Progenitor cell of endocrine pancreas (in vitro differentiated cells): ENCODE measurements around the gene PDS5A. TPM values are rescaled to one million over a fixed set of nuclear protein-coding genes. Genes with fewer than 3 reads are reported as not detected.

Experiments
- DNase-seq: peaks from one replicate; pipeline ENCODE4 v3.0.0; 2021; ENCODE audit warnings: low spot score; ENCODE audit not compliant: unreplicated experiment
- H3K27ac Mint-ChIP-seq: 2 replicates; pipeline ENCODE4 v1.8.0; 2021; ENCODE audit warnings: mild to moderate bottlenecking, moderate library complexity, mixed read lengths
- H3K27me3 Mint-ChIP-seq: 2 replicates; pipeline ENCODE4 v1.8.0; 2021; ENCODE audit warnings: mixed read lengths
- H3K36me3 Mint-ChIP-seq: 2 replicates; pipeline ENCODE4 v1.8.0; 2022; ENCODE audit warnings: mixed read lengths; ENCODE audit not compliant: insufficient read depth
- H3K4me1 Mint-ChIP-seq: 2 replicates; pipeline ENCODE4 v1.8.0; 2021; ENCODE audit warnings: low read depth, mixed read lengths
- H3K4me3 Mint-ChIP-seq: 2 replicates; pipeline ENCODE4 v1.8.0; 2021; ENCODE audit warnings: low read depth, mild to moderate bottlenecking, moderate library complexity, mixed read lengths
- H3K9me3 Mint-ChIP-seq: 2 replicates; pipeline ENCODE4 v1.8.0; 2021; ENCODE audit warnings: low read depth, mixed read lengths
- CTCF ChIP-seq: fragments of 200-600 bp; sonication (generic); IDR thresholded peaks from one replicate; pipeline ENCODE4 v1.5.0; 2021; ENCODE audit warnings: antibody characterized with exemption, mild to moderate bottlenecking; ENCODE audit not compliant: unreplicated experiment
- total RNA-seq: library from RNA; stranded (reverse); gene quantifications from 2 replicates; pipeline ENCODE4 v1.2.1, GENCODE V29; 2021

PDS5A gene
- total RNA-seq, 1 donor from 2014 or later, result 91.1 TPM

DNA sequence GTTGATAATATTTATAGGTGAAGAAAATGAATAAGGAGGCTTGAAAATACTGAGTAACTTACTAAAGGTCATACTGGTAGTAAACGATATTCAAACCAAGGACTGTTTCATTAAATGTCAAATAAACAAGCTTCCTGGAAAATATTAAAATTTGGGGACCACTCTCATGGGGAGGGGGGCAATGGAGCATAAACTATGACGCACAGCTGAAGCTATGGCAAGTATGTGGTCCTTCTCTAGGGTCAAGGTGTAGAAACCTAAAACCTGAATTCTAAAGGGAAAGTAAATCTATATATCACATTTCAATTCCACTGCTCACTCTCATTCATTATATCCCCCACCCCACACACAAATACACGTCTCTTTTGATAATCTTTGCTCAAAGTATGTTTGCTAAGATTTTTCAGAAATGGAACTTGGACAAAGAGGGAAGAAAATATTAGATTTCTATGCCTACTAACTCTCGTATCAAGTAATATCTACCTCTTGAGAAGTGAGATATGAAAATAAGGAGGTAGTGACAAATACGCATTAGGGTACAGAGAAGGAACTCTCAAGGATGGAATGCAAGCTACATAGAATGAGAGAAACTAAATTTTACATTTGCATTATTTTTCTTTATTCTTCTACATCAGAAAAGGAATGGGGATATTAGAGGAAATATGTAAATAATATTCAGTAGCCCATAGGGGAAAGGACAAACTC is 84.6 kb downstream of the PDS5A start:
- TF ChIP-seq CTCF, result no peak
- DNase-seq, result no peak
- Mint-ChIP-seq H3K4me1 (peaks cover 4% of the 10 kb centered on the region), H3K27ac (no peak overlapping the region), H3K4me3 (no peak overlapping the region), H3K36me3 (peaks cover 33% of the 10 kb centered on the region), H3K9me3 (no peaks in the 10 kb centered on the region), H3K27me3 (no peaks in the 10 kb centered on the region)

DNA sequence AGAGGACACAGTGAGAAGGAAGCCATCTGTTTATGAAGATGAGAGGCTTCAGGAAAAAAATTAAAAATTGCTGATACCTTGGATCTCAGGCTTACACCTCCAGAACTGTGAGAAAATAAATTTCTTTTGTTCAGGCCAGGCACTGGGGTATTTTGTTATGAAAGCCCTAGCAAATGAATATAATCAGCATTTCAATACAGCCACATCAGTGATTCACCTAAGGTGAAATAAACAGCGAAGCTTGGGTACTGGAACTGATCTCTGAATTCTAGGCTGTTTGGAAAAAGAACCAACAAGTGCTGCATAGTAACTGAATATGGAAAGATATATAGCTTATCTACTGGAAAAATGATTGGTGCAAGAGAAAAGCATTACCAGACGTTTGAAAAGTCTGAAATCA is 88.5 kb downstream of the PDS5A start:
- H3K4me3 Mint-ChIP-seq, result no peak overlapping the region
- no peak for DNase-seq
- H3K27ac Mint-ChIP-seq, result peak overlapping the region; percentile 14
- TF ChIP-seq CTCF, result no peak
- no peaks in the 10 kb centered on the region for H3K27me3 Mint-ChIP-seq
- H3K36me3 Mint-ChIP-seq, result peaks cover 41% of the 10 kb centered on the region
- no peaks in the 10 kb centered on the region for H3K9me3 Mint-ChIP-seq
- H3K4me1 Mint-ChIP-seq, result no peaks in the 10 kb centered on the region

GRCh38 chr4:39888541-39888940 is 89.2 kb downstream of the PDS5A start:
- Mint-ChIP-seq H3K27ac (no peak overlapping the region), H3K4me3 (no peak overlapping the region), H3K9me3 (no peaks in the 10 kb centered on the region), H3K27me3 (no peaks in the 10 kb centered on the region), H3K36me3 (peaks cover 42% of the 10 kb centered on the region), H3K4me1 (no peaks in the 10 kb centered on the region)
- no peak for TF ChIP-seq CTCF
- DNase-seq, result no peak

DNA sequence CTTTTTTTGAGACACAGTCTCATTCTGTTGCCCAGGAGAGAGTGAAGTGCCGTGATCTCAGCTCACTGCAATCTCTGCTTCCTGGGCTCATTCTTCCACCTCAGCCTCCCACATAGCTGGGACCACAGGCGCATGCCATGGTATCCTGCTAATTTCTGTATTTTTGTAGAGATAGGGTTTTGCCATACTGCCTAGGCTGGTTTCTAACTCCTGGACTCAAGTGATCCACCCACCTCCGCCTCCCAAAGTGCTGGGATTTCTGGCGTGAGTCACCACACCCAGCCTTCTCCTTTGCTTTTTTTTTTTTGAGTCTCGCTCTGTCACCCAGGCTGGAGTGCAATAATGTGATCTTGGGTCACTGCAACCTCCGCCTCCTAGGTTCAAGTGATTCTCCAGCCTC is 94.1 kb downstream of the PDS5A start:
- peak overlapping the region; percentile 65 for H3K27ac Mint-ChIP-seq
- no peak for DNase-seq
- peaks cover 40% of the 10 kb centered on the region for H3K36me3 Mint-ChIP-seq
- no peak overlapping the region for H3K4me3 Mint-ChIP-seq
- no peaks in the 10 kb centered on the region for H3K9me3 Mint-ChIP-seq
- no peaks in the 10 kb centered on the region for H3K27me3 Mint-ChIP-seq
- no peaks in the 10 kb centered on the region for H3K4me1 Mint-ChIP-seq
- TF ChIP-seq CTCF, result no peak

DNA sequence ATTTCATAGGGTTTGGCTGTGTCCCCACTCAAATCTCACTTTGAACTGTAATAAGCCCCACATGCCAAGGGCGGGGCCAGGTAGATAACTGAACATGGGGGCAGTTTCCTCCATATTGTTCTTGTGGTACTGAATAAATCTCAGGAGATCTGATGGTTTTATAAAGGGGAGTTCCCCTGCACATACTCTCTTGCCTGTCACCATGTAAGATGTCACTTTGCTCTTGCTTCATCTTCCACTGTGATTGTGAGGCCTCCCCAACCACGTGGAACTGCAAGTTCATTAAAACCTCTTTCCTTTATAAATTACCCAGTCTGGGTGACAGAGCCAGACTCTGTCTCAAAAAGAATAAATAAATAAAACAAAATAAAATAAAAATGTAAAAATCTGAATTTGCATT is 95.9 kb downstream of the PDS5A start:
- Mint-ChIP-seq H3K27ac (no peak overlapping the region), H3K36me3 (peaks cover 29% of the 10 kb centered on the region), H3K27me3 (no peaks in the 10 kb centered on the region), H3K4me3 (no peak overlapping the region), H3K9me3 (no peaks in the 10 kb centered on the region), H3K4me1 (no peaks in the 10 kb centered on the region)
- DNase-seq, result no peak
- no peak for TF ChIP-seq CTCF
